HepG2 (cell line): ENCODE measurements around the gene RAMP1.

Source experiments
- ARID3A ChIP-seq: IDR thresholded peaks from 2 replicates; pipeline ENCODE4 v1.6.1; 2012; ENCODE audit warnings: low read depth, low read length, improper control_type of control experiment
- CTCF ChIP-seq: sonication (generic); formaldehyde crosslinking; IDR thresholded peaks from 2 replicates; pipeline ENCODE4 v1.5.0; 2020; ENCODE audit warnings: mild to moderate bottlenecking, missing genetic modification reagents, moderate library complexity
- NFIC ChIP-seq: IDR thresholded peaks from 2 replicates; pipeline ENCODE4 v1.6.1; 2012; ENCODE audit warnings: mild to moderate bottlenecking, low read length, inconsistent platforms
- NFKBIZ ChIP-seq: IDR thresholded peaks from 2 replicates; pipeline ENCODE4 v1.6.1; 2018; ENCODE audit warnings: missing genetic modification reagents, missing compliant biosample characterization
- YY1 ChIP-seq: IDR thresholded peaks from 2 replicates; pipeline ENCODE4 v1.6.1; 2011; ENCODE audit warnings: low read length, low read depth, moderate library complexity, mild to moderate bottlenecking; ENCODE audit not compliant: insufficient read depth, insufficient replicate concordance
- ZNF468 ChIP-seq: sonication (generic); formaldehyde crosslinking; IDR thresholded peaks from 2 replicates; pipeline ENCODE4 v1.8.0; 2022; ENCODE audit warnings: mild to moderate bottlenecking, moderate library complexity, missing genetic modification reagents
- ZNF737 ChIP-seq: sonication (generic); formaldehyde crosslinking; IDR thresholded peaks from 2 replicates; pipeline ENCODE4 v1.5.0; 2020; ENCODE audit warnings: missing genetic modification reagents, mild to moderate bottlenecking, borderline replicate concordance
- TF ChIP-seq, protein P1 (sequence below): sonication (generic); formaldehyde crosslinking; IDR thresholded peaks from 2 replicates; pipeline ENCODE4 v1.4.0; 2020; ENCODE audit warnings: missing genetic modification reagents, mild to moderate bottlenecking, borderline replicate concordance

GRCh38 chr2:237895544-237896506 lies 36.4 kb downstream of the RAMP1 start:
- TF ChIP-seq YY1 (no peak), CTCF (no peak), NFKBIZ (CRISPR knock-in tag) (no peak), ZNF737 (CRISPR knock-in tag) (no peak), NFIC (no peak), ARID3A (no peak), ZNF468 (CRISPR knock-in tag) (no peak)
- TF ChIP-seq, protein P1, sequence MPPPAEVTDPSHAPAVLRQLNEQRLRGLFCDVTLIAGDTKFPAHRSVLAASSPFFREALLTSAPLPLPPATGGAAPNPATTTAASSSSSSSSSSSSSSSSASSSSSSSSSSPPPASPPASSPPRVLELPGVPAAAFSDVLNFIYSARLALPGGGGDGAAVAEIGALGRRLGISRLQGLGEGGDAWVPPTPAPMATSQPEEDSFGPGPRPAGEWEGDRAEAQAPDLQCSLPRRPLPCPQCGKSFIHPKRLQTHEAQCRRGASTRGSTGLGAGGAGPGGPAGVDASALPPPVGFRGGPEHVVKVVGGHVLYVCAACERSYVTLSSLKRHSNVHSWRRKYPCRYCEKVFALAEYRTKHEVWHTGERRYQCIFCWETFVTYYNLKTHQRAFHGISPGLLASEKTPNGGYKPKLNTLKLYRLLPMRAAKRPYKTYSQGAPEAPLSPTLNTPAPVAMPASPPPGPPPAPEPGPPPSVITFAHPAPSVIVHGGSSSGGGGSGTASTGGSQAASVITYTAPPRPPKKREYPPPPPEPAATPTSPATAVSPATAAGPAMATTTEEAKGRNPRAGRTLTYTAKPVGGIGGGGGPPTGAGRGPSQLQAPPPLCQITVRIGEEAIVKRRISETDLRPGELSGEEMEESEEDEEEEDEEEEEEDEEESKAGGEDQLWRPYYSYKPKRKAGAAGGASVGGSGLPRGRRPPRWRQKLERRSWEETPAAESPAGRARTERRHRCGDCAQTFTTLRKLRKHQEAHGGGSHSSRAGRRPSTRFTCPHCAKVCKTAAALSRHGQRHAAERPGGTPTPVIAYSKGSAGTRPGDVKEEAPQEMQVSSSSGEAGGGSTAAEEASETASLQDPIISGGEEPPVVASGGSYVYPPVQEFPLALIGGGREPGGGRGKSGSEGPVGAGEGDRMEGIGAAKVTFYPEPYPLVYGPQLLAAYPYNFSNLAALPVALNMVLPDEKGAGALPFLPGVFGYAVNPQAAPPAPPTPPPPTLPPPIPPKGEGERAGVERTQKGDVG (CRISPR knock-in tag), result no peak
